ENCODE results near the gene TOR3A.

The TOR3A gene

GRCh38 chr1:179099891-179100290, 18.0 kb downstream of the TOR3A start:
- Histone ChIP-seq H3K36me3 (ENCODE audit: control insufficient read depth, low read length) (peaks cover 30% of the 10 kb centered on the region), H3K79me2 (ENCODE audit: control insufficient read depth, low read length) (no peaks in the 10 kb centered on the region), H3F3A (ENCODE audit: control insufficient read depth, insufficient read depth) (peaks cover 18% of the 10 kb centered on the region)

GRCh38 chr1:179101566-179101965, 19.7 kb downstream of the TOR3A start:
- no peaks in the 10 kb centered on the region for H3K79me2 ChIP-seq (ENCODE audit: control insufficient read depth, low read length)
- no peaks in the 10 kb centered on the region for H4K20me1 ChIP-seq (ENCODE audit: control insufficient read depth, insufficient read depth, low read depth, low read length)
- no peak overlapping the region for H3K4me3 ChIP-seq (ENCODE audit: low read length)
- no peaks in the 10 kb centered on the region for H3K9me2 ChIP-seq (replicated peaks; ENCODE audit: control insufficient read depth, low read length)
- H3K36me3 ChIP-seq (ENCODE audit: control insufficient read depth, low read length): peaks cover 14% of the 10 kb centered on the region
- no peaks in the 10 kb centered on the region for H3K9me3 ChIP-seq (ENCODE audit: control insufficient read depth, insufficient read depth, low read length)
- no peak overlapping the region for H3K4me2 ChIP-seq (ENCODE audit: low read length)
- no peaks in the 10 kb centered on the region for H3K4me1 ChIP-seq (ENCODE audit: control insufficient read depth, low read length)
- TF ChIP-seq CTCF (IDR thresholded peaks at IDR 0.05; ENCODE audit: low read depth, low read length, poor library complexity, severe bottlenecking) (no peak), EZH2phosphoT487 (IDR thresholded peaks at IDR 0.05; ENCODE audit: borderline replicate concordance, low read length) (no peak)
- peaks cover 13% of the 10 kb centered on the region for H3F3A ChIP-seq (ENCODE audit: control insufficient read depth, insufficient read depth)
- H3K27me3 ChIP-seq (ENCODE audit: control insufficient read depth, low read length): no peaks in the 10 kb centered on the region
- H3K27ac ChIP-seq (ENCODE audit: low read depth, low read length): no peak overlapping the region

More at GRCh38 chr1:179099891-179100290, 18.0 kb downstream of the TOR3A start:
- no peak overlapping the region for H3K4me2 ChIP-seq (ENCODE audit: low read length)
- TF ChIP-seq EZH2phosphoT487 (IDR thresholded peaks at IDR 0.05; ENCODE audit: borderline replicate concordance, low read length): no peak
- TF ChIP-seq CTCF (IDR thresholded peaks at IDR 0.05; ENCODE audit: low read depth, low read length, poor library complexity, severe bottlenecking): no peak
- H3K4me3 ChIP-seq (ENCODE audit: low read length): no peak overlapping the region
- H3K4me1 ChIP-seq (ENCODE audit: control insufficient read depth, low read length): no peaks in the 10 kb centered on the region
- H4K20me1 ChIP-seq (ENCODE audit: control insufficient read depth, insufficient read depth, low read depth, low read length): no peaks in the 10 kb centered on the region
- H3K9me2 ChIP-seq (replicated peaks; ENCODE audit: control insufficient read depth, low read length): no peaks in the 10 kb centered on the region
- H3K9me3 ChIP-seq (ENCODE audit: control insufficient read depth, insufficient read depth, low read length): no peaks in the 10 kb centered on the region
- no peak overlapping the region for H3K27ac ChIP-seq (ENCODE audit: low read depth, low read length)
- H3K27me3 ChIP-seq (ENCODE audit: control insufficient read depth, low read length): no peaks in the 10 kb centered on the region

GRCh38 chr1:179103999-179104398, 22.1 kb downstream of the TOR3A start:
- Histone ChIP-seq H3F3A (ENCODE audit: control insufficient read depth, insufficient read depth) (no peaks in the 10 kb centered on the region), H4K20me1 (ENCODE audit: control insufficient read depth, insufficient read depth, low read depth, low read length) (no peaks in the 10 kb centered on the region), H3K4me1 (ENCODE audit: control insufficient read depth, low read length) (peaks cover 6% of the 10 kb centered on the region; the same call in 1 of the 2 replicates), H3K9me3 (ENCODE audit: control insufficient read depth, insufficient read depth, low read length) (no peaks in the 10 kb centered on the region), H3K79me2 (ENCODE audit: control insufficient read depth, low read length) (no peaks in the 10 kb centered on the region), H3K27me3 (ENCODE audit: control insufficient read depth, low read length) (no peaks in the 10 kb centered on the region), H3K27ac (ENCODE audit: low read depth, low read length) (no peak overlapping the region), H3K4me2 (ENCODE audit: low read length) (no peak overlapping the region), H3K36me3 (ENCODE audit: control insufficient read depth, low read length) (peaks cover 11% of the 10 kb centered on the region; the same call in 1 of the 2 replicates), H3K9me2 (replicated peaks; ENCODE audit: control insufficient read depth, low read length) (no peaks in the 10 kb centered on the region), H3K4me3 (ENCODE audit: low read length) (no peak overlapping the region)
- TF ChIP-seq EZH2phosphoT487 (IDR thresholded peaks at IDR 0.05; ENCODE audit: borderline replicate concordance, low read length) (no peak), CTCF (IDR thresholded peaks at IDR 0.05; ENCODE audit: low read depth, low read length, poor library complexity, severe bottlenecking) (no peak)

Measured in DOHH2 (cell line).